T-helper 1 cell treated with Interleukin-12 subunit alpha and Interleukin-12 subunit beta and Interleukin-4 antibody, amounts not matched to agents 30 ng/mL and 1 ng/mL, for 36 hours (primary cell): ENCODE results near the gene DAB2. TPM values are rescaled to one million over a fixed set of nuclear protein-coding genes. Genes with fewer than 3 reads are reported as not detected.
"Not testable (repeated sequence)": the region's sequence is repeated elsewhere in the genome, so short reads cannot be mapped to it uniquely, and the experiment has no call there.

Source experiments
- intact Hi-C: fragments of 100-400 bp; cut with micrococcal nuclease; formaldehyde crosslinking; loops from one replicate; pipeline ENCODE4 v1.15.1; 2024
- total RNA-seq: library from RNA; stranded (reverse); gene quantifications from 2 replicates; pipeline ENCODE4 v1.2.3, GENCODE V29; 2022

Gene DAB2
- total RNA-seq, 1 donor from 2014 or later: not detected

GRCh38 chr5:39349484-39349883 is 75.3 kb downstream of the DAB2 start:
- intact Hi-C loops: no loop called here

- intact Hi-C loops: no loop called here
These were observed 82.3 kb downstream of the DAB2 start for GRCh38 chr5:39342460-39342859.

GRCh38 chr5:39341896-39342295 is 82.9 kb downstream of the DAB2 start:
- intact Hi-C loops: no loop called here

- intact Hi-C loops: no loop called here
These were observed 84.3 kb downstream of the DAB2 start for GRCh38 chr5:39340506-39340905.

GRCh38 chr5:39337252-39337915 is 87.4 kb downstream of the DAB2 start:
- intact Hi-C loops: no loop called here

- intact Hi-C loops: not testable (repeated sequence)
These were observed 90.5 kb downstream of the DAB2 start for GRCh38 chr5:39334296-39334695.

GRCh38 chr5:39333104-39333503 is 91.7 kb downstream of the DAB2 start:
- intact Hi-C loops: no loop called here

- intact Hi-C loops: no loop called here
These were observed 92.9 kb downstream of the DAB2 start for GRCh38 chr5:39331861-39332381.

GRCh38 chr5:39328731-39329130 is 96.0 kb downstream of the DAB2 start:
- intact Hi-C loops: no loop called here

GRCh38 chr5:39323542-39323941 is 101.2 kb downstream of the DAB2 start:
- intact Hi-C loops: no loop called here

Other genes with a start within 250 kb of the DAB2 start
- gene FYB1, start 205.4 kb downstream of the DAB2 start, total RNA-seq: 237 and 262 TPM in 2 replicates
- gene C9, start 60.5 kb downstream of the DAB2 start, total RNA-seq: not detected in 2 replicates